CD4-positive, alpha-beta T cell treated with Interleukin-10 for 1 hour (primary cell): ENCODE measurements around the gene EEF1A1.
"Not testable (repeated sequence)": the region's sequence is repeated elsewhere in the genome, so short reads cannot be mapped to it uniquely, and the experiment has no call there.

Experiments
- DNase-seq: peaks from one replicate; pipeline ENCODE4 v3.0.0-alpha.2; 2020

Gene EEF1A1

DNA sequence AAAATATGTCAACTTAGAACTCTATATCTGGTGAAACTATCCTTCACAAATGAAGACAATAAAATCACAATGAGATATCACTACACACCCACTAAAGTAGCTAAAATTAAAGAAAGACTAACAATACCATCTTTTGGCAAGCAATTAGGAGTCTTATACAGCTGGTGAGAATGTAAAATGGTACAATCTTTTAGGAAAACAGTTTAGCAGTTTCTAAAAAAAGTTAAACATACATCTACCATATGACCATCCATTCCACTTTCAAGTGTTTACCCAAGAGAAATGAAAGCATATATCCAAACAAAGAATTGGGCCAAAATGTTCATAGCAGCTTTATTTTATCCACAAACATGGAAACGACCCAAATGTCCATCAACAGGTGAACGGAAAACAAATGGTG lies 13.8 kb upstream of the EEF1A1 start:
- DNase-seq = no peak

DNA sequence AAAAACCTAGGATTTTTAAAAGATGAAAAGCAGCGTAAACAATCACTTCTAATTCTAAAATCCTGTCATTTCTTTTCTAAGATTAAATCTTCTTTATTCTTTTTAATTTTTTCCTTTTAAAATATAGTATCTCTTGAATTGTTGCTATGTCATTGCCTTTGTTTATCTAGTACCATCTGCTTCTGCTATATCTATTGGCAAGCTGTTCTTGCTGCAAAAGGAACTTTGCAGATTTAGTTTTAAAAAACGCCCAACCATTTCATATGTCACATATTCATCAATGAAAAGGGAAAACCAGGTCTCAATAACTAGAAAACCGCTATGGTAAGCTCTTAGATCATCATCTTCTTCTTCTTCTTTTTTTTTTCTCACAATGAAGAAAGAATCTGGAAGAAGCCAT lies 11.5 kb upstream of the EEF1A1 start:
- no peak for DNase-seq

DNA sequence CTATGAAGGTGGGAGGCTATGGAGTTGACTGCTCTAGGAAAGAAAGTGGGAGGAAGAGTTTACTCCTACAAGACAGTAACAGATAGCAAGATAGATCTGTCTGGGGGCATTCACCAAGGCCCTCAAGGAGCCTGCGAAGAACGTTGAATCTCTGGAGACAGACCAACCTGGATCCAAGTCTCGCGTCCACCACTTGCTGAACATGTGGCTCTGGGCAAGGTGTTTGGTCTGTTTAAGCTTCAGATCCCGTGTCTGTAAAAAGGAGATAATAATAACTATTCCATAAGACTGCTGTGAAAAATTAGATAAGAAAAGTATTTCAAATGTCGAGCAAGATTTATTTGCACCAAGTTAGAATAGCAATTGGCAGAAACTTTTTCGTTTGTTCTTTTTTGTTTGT lies 8.1 kb upstream of the EEF1A1 start:
- DNase-seq = no peak

DNA sequence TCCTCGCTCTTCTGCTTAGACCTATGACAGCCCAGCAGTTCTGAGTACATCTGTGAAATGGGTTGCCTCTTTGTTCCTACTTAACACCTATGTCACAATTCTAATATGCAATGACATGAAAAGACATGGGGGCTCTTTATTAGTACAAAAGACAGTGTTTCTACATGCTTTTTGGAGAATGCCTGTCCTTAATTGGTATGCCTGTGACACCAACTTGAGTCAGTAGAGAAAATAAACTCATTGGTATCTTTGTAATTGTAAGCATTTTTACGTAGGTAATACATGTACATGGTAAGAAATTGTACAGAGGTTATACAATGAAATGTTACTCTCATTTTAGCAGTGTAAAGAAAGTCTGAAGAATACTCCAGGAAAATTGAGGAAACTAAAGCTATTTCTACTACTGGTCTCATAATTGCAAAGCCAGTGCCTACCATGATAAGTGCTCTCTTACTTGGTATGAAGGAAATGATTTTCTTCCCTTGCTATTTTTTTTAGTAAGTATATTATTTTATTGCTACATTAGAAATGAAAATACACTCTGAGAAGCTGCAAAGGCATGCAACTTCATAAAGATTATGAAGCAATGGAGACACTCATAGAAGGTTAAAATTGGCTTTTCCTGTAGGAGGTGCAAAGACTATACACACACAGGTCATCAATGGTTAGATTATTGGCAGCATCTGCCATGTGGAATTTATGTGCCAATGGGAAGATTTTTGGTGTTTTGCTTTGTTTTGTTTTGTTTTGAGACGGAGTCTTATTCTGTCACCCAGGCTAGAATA lies 4.9 kb upstream of the EEF1A1 start:
- DNase-seq = no peak

DNA sequence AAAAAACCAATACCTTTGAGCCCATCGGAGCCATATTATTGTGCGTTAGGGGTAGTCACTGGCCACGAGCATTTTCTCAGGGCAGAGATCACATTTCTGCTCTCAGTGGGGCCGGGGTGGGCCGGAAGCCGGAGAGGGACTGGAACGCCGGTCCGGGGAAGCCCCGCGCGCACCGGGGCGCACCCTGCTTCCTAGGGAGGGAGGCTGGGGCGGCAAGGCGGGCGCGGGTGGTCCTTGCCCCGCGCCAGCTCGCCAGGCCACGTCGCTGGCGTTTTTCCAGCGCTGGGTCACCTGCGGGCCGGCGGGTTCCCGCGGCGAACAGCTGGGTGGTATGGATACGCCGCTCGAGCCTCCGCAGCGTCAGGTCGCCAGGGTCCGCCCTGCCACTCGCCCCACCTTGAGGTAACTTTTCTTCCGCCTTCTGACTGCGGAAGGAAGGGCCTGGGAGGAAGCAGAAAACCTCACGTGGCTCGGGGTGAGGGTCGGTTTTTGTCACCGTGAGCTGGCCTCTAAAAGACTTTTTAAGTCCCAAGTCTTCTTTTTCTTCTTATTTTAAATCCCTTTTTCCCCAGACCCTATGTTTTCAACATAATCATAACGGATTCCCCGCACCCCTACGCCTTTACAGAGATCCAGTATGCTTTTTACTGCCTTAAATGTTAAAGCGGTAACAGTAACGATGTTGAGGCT lies 2.7 kb upstream of the EEF1A1 start:
- peak; percentile 83 for DNase-seq

DNA sequence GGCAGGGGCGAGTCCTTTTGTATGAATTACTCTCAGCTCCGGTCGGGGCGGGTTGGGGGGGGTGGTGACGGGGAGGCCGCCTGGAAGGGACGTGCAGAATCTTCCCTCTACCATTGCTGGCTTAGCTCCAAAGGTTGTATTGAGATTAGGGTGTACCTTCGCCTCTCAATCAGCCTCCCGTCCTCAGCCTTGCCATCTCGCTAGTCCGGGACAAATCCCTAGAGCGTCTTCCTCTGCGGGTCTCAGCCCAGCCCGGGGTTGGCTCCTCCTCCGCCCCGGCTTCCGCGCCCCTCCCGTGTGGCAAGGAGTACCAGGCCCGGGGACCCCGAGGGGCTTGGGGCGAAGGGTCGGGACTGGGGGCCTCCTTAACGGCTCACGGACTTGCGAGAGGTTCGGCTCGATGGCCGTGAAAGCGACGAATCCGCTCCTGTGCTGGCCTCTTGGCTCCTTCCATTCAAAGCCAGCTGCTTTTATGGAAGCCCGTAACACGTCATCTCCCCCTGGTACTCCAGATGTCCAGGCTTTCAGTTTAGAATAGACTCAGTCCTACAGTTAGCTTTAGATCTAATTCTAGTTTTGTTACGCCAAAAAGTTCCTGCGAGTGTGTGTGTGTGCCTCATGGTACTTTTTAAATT lies 636 bp upstream of the EEF1A1 start:
- no peak for DNase-seq

DNA sequence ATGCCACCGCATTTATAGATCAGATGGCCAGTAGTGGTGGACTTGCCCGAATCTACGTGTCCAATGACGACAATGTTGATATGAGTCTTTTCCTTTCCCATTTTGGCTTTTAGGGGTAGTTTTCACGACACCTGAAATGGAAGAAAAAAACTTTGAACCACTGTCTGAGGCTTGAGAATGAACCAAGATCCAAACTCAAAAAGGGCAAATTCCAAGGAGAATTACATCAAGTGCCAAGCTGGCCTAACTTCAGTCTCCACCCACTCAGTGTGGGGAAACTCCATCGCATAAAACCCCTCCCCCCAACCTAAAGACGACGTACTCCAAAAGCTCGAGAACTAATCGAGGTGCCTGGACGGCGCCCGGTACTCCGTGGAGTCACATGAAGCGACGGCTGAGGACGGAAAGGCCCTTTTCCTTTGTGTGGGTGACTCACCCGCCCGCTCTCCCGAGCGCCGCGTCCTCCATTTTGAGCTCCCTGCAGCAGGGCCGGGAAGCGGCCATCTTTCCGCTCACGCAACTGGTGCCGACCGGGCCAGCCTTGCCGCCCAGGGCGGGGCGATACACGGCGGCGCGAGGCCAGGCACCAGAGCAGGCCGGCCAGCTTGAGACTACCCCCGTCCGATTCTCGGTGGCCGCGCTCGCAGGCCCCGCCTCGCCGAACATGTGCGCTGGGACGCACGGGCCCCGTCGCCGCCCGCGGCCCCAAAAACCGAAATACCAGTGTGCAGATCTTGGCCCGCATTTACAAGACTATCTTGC lies 725 bp downstream of the EEF1A1 start:
- peak; percentile 87 for DNase-seq

DNA sequence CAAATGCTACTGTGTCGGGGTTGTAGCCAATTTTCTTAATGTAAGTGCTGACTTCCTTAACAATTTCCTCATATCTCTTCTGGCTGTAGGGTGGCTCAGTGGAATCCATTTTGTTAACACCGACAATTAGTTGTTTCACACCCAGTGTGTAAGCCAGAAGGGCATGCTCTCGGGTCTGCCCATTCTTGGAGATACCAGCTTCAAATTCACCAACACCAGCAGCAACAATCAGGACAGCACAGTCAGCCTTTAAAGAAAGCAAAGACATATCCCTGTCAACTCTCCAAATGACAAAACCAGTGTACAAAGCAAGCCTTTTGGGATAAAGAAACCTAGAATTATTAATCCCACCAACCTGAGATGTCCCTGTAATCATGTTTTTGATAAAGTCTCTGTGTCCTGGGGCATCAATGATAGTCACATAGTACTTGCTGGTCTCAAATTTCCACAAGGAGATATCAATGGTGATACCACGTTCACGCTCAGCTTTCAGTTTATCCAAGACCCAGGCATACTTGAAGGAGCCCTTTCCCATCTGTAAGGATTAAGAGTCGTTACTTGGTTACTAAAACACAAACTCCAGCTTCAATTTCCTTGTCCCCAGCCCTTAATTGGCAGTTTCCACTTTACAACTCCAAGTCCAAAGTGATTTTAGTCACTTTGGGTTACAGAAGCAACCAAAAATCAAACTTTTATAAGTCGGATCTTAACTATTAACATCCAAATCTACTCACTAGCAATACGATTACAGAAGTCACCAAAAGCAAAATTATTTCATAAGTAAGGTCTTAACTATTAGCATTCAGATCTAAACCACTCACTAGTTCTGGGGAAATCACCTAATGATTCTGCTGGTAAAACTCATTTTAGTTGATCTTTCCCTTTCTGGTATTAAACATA lies 1.6 kb downstream of the EEF1A1 start:
- DNase-seq = peak; percentile 44

DNA sequence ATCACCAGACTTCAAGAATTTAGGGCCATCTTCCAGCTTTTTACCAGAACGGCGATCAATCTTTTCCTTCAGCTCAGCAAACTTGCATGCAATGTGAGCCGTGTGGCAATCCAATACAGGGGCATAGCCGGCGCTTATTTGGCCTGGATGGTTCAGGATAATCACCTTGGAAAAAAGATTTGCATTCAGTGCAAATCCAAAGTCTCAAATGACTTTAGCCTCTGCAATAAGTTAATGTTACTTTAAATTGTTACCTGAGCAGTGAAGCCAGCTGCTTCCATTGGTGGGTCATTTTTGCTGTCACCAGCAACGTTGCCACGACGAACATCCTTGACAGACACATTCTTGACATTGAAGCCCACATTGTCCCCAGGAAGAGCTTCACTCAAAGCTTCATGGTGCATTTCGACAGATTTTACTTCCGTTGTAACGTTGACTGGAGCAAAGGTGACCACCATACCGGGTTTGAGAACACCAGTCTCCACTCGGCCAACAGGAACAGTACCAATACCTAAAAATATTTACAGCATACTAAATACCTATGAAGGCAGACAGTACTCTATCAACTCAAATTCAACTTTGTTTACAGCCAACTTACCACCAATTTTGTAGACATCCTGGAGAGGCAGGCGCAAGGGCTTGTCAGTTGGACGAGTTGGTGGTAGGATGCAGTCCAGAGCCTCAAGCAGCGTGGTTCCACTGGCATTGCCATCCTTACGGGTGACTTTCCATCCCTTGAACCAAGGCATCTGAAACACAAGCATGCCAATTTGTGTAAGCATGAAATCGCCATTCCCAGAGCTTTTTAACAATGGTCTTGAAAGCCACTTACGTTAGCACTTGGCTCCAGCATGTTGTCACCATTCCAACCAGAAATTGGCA lies 2.5 kb downstream of the EEF1A1 start:
- not testable (repeated sequence) for DNase-seq

DNA sequence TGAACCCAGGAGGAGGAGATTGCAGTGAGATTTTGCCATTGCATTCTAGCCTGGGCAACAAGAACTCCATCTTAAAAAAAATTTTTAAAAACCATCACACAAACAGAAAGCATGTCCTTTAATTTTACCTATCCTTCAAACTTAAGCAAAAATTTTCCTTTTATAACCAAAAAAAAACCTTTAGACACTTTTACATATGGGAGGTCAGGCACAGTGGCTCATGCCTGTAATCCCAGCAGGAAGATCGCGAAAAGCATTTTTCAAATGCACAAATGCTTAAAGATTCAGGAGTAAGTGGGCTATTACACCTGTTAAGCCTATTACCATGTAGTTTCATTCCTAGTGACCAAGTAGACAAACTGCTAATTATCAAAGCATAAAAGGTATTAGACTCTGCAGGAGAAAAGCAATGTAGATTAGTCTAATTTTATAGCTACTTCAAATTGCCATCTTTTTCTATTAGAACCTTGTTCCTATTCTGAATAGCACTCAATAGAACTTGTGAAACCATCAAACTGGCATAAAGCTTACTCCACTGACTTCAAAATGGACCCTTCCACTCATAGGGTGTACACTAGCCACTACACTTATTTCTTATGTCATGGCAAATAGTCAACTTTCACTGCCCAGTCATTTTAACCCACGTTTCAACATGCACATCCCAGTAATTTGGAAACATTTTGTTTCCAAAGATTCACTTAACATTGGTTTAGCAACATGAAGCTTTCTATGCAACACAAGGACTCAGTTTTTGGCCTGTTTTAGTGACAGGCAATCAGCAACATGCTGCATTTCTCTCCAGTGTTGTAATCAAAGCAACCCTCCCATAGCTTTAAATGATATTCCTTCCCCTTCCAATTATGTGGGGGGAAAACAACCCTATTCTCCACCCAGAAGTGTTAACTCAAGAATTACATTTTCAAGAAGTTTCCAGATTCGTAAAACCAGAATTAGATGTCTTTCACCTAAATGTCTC lies 4.0 kb downstream of the EEF1A1 start:
- peak; percentile 42 for DNase-seq

DNA sequence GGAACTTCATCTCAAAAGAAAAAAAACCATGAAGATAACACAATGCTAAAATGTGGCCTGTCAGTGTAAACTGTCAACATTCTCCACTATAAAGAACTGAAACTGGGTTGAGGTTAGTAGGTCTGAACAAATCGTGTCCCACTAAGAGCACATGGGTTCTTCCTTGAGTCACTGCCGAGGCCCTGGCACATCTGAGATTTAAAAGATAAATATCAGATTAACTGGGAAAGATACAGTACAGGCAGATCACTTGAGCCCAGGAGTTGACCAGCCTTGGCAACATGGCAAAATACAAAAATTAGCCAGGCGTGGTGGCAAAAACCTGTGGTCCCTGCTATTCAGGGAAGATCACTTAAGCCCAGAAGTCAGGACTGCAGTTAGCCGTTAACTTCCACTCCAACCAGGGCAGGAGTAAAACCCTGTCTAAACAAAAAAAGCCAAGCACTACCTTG lies 5.6 kb downstream of the EEF1A1 start:
- DNase-seq = peak; percentile 45

DNA sequence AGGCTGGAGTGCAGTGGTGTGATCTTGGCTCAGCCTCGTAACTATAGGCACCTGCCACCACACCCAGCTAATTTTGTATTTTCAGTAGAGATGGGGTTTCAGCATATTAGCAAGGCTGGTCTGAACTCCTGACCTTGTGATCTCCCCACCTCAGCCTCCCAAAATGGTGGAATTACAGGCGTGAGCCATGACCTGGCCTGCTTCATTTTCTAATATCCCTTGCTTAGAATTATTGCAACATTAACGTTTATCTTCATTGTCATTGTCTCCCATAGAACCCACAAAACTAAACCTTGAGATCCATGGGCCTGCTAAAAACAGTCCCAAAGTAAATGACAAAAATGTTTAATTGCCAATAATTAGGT lies 6.1 kb downstream of the EEF1A1 start:
- no peak for DNase-seq

DNA sequence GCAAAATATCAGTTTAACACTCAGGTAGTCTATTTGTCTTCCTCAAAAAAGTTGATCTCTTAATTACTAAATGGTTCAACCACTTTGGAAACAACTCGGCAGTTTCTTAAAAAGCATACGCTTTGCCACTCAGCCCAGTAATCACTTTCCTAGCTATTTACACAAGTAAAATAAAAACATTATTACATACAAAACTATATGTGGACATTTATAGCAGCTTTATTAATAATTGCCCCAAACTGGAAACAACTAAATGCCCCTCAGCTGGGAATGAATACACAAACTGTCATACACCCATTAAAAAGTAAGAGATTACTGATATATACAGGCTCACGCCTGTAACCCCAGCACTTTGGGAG lies 7.4 kb downstream of the EEF1A1 start:
- DNase-seq = peak; percentile 43

DNA sequence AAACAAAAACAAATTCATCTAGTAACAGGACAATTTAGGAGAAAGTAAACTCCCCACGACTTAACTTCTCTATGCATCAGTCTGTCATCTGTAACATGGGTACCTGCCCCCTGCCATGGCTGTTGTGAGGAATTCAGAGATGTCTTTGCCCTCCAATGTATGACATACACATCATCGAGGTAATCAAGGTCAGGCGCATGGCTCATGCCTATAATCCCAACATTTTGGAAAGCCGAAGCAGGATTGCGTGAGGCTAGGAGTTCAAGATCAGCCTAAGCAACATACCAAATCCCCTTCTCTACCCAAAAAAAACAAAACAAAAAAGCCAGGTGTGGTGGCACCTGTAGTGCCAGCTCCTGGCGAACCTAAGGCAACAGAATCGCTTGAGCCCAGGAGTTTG lies 9.0 kb downstream of the EEF1A1 start:
- DNase-seq = no peak

DNA sequence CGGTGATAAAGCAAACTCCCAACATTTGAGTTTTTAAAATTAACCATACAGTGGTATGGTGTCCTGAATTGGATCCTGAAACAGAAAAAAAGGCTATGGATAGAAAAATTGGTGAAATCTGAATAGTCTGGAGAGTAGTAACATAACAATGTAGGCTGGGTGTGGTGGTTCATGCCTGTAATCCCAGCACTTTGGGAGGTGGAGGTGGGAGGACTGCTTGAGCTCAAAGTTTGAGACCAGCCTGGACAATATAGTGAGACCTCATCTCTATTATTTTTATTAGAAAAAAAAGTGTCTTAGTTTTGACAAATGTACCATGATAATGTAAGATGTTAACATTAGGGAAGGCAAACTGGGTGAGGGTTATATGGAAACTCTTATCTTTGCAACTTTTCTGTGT lies 11.0 kb downstream of the EEF1A1 start:
- no peak for DNase-seq

DNA sequence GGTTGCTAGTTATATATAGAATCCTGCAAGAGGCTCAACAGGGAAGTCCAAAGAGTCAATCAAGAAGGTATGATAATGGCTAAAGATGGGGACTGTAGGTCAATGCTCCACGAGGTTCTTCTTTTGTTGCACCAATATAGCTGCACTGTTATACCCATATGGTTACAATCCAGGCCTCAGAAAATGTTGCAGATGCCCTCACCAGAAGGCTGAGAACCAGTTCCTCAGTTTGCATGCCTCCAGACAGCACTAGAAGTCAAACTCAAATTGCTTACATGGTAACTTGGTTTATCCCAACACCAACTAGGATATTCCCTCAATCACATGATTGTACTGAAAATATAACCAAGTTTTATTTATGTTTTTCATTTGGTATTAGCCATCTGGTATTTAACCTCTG lies 12.1 kb downstream of the EEF1A1 start:
- no peak for DNase-seq

DNA sequence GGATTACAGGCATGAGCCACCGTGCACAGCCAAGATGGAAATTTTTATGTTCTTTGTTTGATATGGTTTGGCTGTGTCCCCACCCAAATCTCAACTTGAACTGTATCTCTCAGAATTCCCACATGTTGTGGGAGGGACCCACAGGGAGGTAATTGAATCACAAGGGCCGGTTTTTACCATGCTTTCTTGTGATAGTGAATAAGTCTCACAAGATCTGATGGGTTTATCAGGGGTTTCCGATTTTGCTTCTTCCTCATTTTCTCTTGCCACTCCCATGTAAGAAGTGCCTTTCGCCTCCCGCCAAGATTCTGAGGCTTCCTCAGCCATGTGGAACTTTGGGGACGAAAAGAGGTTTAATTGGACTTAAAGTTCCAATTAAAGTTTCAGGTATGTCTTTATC lies 14.6 kb downstream of the EEF1A1 start:
- no peak for DNase-seq

DNA sequence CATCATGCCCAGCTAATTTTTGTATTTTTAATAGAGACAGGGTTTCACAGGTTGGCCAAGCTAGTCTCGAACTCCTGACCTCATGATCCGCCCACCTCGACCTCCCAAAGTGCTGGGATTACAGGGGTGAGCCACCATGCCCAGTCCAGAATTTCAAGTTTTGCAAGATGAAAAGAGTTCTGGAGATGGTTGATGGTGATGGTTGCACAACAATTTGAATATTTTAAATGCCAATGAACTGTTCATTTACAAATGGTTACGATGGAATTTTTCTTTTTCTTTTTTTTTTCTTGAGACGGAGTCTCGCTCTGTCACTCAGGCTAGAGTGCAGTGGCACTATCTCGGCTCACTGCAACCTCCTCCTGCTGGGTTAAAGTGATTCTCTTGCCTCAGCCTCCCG lies 15.1 kb downstream of the EEF1A1 start:
- DNase-seq = not testable (repeated sequence)

DNA sequence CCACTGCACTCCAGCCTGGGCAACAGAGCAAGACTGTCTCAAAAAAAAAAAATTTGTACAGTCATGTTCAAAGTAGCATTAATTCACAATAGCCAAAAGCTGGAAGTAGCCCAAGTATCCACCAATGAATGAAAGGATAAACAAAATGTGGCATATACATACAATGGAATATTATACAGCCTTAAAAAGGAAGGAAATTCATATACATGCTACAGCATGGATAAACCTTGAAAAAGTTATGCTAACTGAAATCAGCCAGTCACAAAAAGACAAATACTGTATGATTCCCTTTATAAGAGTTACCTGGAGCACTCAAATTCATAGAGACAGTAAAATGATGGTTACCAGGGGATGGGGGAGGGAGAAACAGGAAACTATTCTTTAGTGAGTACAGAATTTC lies 15.7 kb downstream of the EEF1A1 start:
- no peak for DNase-seq

DNA sequence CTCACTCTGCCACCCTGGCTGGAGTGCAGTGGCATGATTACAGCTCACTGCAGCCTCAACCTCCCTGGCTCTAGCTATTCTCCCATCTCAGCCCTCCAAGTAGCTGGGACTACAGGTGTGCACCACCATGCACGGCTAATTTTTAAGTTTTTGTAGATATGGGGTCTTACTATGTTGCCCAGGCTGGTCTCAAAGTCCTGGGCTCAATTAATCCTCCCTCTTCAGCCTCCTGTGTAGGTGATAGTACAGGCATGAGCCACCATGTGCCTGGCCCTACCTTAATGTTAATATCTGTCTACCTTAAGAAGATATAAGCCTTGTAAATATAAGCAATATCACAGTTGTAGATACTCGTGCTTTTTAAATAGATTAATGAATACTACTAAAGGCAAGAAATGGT lies 16.7 kb downstream of the EEF1A1 start:
- DNase-seq = no peak
